GM18526 (cell line): Measurements from ENCODE around the gene LYPD5.

Source experiments
- POLR2A ChIP-seq: IDR thresholded peaks from 3 replicates; pipeline ENCODE4 v1.6.1; 2011; ENCODE audit not compliant: insufficient read length; ENCODE audit errors: extremely low read depth

LYPD5 gene

GRCh38 chr19:43768273-43769050 is 33.8 kb downstream of the LYPD5 start:
- no peak for TF ChIP-seq POLR2A

DNA sequence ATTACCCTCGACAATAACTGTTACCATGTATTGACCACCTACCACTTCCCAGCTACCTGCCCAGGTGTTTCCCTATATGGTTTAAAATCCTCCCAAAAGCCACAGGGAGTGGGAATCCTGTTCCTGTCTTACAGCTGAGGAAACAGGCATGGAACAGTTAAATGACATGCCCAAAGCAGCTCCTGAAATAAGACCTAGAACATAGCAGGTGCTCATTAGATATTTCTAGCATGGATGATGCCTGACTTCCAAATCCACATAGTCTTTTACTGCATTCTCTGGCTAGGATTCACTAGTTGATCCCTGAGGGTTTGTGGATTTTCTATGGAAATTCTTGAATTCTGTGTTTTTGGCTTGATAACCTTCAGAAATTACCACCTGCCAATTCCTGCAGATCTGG is 34.4 kb downstream of the LYPD5 start:
- no peak for TF ChIP-seq POLR2A

DNA sequence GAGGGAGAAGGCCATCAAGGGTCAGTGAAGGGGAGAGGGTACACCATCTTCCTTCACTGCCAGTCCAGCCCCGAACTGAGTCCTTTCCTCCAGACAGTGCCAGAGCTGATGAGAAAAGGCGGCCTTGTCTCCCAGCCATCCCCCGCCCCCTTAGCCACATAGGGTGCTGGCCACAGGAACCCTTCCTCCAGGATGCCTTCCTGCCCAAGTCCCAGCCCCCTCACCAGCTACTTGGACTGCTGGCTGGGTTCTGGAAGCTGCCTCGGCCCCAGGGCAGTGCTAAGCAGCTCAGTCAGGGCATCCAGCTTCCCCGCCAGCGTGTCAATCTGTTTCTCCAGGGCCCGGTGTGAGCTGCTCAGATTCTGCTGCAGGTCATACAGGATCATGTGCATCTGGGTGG is 34.9 kb downstream of the LYPD5 start:
- TF ChIP-seq POLR2A: no peak

DNA sequence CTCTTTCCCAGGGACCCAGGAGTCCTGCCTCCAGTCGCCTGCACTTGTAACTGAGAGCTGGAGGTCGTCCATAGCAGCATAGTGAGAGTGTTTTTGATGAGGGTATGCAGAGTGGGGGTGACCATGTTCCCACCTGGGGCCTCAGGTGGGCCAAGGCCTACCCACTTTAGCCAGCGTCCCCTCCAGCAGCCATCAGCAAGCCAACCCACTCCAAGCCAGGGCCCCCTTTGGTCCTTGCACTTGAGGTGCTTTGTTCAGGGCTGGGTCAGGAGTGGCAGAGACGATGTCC is 35.5 kb downstream of the LYPD5 start:
- TF ChIP-seq POLR2A: no peak

DNA sequence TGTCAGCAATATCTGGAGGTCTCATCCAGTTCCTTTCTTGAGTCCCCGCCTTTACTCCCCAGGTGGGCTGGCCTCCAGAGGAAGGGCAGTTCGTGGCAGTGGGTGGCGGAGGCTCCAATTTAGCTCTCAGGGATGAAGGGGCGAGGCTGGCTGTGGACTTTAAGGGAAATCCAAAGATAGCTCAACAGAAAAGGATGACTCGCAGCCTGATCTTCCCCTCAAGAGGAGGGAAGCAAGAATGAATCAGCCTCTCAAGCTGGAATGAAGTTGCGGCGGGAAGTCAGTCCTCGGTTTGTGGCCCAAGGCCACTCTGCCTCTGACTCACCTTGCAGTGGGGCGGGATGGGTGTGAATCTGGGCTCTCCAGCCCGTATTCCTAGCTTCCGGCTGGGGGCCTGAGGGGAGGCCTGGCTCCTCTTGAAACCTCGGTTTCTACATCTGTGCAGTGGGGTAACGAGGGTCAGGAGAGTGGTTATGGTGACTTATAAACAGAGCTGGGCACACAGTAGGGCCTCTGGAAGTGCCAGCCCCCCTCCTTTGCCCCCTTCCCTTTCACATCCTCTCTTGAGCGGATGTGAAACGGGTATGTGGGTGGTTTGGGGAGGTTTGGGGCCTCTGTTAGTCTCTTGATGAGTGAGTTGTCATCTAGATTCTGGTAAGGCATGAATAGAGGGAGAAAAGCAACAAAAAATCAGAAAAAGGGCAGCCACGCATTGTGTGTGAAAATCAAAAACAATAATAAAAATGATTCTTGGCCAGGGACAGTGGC is 37.0 kb downstream of the LYPD5 start:
- no peak for TF ChIP-seq POLR2A

DNA sequence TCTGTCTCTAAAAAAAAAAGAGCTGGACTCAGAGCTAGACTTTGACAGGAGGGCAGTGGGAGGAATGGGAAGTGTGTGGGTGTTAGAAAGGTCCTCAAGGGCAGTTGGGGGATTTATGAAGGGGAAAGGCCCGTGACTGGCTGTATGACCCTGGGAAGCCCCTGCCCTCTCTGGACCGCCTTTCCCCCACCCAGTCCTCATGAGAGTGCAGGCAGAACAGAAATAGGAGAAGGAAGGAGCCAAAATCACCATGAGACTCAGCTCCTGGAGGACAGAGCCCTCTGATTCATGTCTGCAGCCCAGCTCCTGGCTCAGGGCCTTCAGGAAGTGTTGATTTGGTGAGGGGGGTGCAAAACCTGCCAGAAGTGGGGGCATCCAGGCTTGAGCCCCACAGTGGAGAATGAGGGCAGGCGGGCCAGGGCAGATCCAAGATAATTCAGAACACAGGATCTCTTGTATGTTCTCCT is 38.7 kb downstream of the LYPD5 start:
- peak; percentile 28 for TF ChIP-seq POLR2A

GRCh38 chr19:43762814-43763213 is 39.4 kb downstream of the LYPD5 start:
- TF ChIP-seq POLR2A: no peak

GRCh38 chr19:43760941-43761340 is 41.3 kb downstream of the LYPD5 start:
- no peak for TF ChIP-seq POLR2A

- TF ChIP-seq POLR2A: peak; percentile 1
These were observed 42.7 kb downstream of the LYPD5 start for GRCh38 chr19:43759515-43759914.

DNA sequence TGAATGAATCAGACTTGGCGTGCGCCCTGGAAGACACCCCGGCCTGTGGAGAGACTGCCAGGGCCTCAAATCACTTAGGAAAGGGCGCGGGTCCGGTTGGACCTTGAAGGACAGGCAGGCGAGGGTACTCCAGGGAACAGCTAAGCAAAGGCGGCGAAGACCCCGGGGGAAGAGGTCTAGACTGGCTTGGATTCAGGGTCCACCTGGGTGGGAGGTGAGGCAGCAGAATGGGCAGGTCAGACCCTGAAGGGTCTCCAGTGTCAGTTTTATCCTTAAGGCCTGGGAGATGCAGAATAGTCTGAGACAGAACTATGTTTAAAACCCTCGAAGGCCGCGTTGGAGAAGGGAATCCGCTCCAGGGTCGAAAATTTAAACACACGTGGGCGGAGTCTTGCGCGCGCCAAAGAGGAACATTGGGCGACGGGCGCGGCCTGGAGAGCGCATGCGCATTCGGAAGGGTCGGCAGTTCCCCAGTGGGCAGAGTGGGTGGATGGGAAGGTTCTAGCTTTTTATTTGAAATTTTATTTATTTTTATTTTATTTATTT is 46.9 kb downstream of the LYPD5 start:
- TF ChIP-seq POLR2A: peak; percentile 24

GRCh38 chr19:43754503-43755255 is 47.6 kb downstream of the LYPD5 start, which contains the start of gene SMG9:
SMG9 (minus strand) TSS chr19:43754962; CDS start chr19:43750741, 4,221 bp downstream.
- TF ChIP-seq POLR2A: peak; percentile 74

- TF ChIP-seq POLR2A: no peak
These were observed 48.1 kb downstream of the LYPD5 start for GRCh38 chr19:43754253-43754502.

- no peak for TF ChIP-seq POLR2A
These were observed 49.9 kb downstream of the LYPD5 start for GRCh38 chr19:43752287-43752875.

- no peak for TF ChIP-seq POLR2A
These were observed 50.6 kb downstream of the LYPD5 start for GRCh38 chr19:43751466-43752220.

DNA sequence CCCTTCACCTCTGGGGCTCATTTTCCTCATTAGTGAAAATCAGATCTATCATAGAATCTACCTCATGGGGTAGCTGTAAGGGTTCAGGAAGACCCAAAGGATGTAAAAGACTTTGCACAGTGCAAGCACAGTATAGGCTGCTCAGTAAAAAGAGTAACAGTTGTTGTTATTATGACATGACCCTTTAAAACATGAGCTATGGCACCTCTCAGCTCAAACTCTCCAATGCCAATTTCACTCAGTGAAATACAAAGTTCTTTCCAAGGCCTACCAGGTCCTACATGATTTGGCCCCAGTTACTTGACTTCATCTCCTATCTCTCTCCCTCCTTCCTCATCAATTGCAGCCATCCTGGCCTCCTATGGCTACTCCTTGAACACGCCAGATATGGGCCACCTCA is 52.3 kb downstream of the LYPD5 start:
- TF ChIP-seq POLR2A: no peak
